MCF 10A (cell line): ENCODE data around the gene CENATAC. TPM values are rescaled to one million over a fixed set of nuclear protein-coding genes. Genes with fewer than 3 reads are reported as not detected.

Source experiments
- BruUV-seq: library from RNA; stranded (reverse); fragments of 400-500 nt; replicated peaks from 2 replicates; lab custom pipeline; 2021; lab: Mats Ljungman, UMichigan
- CTCF ChIA-PET: fragments of 300-600 bp; sonication (Branson Sonifier 250); formaldehyde crosslinking; extraction: SDS; loops from one replicate; lab custom pipeline; 2021; ENCODE audit warnings: antibody characterized with exemption, inconsistent platforms; lab: Yijun Ruan, JAX
- POLR2A ChIA-PET: fragments of 300-600, 350-650 bp; sonication (Branson Sonifier 250); formaldehyde crosslinking; extraction: SDS; loops from one replicate; lab custom pipeline; 2020; ENCODE audit warnings: antibody characterized with exemption, inconsistent platforms; lab: Yijun Ruan, JAX
- DNase-seq: peaks from one replicate; pipeline ENCODE4 v3.0.0-alpha.2; 2018; ENCODE audit not compliant: unreplicated experiment
- H3K27ac Mint-ChIP-seq: one replicate; pipeline ENCODE4 v1.8.0; 2022; ENCODE audit warnings: mild to moderate bottlenecking, low read depth, mixed read lengths; ENCODE audit not compliant: unreplicated experiment
- H3K27me3 Mint-ChIP-seq: one replicate; pipeline ENCODE4 v1.8.0; 2022; ENCODE audit warnings: mixed read lengths; ENCODE audit not compliant: insufficient read depth, unreplicated experiment
- H3K36me3 Mint-ChIP-seq: one replicate; pipeline ENCODE4 v1.8.0; 2022; ENCODE audit warnings: mild to moderate bottlenecking, moderate library complexity, mixed read lengths; ENCODE audit not compliant: insufficient read depth, unreplicated experiment
- H3K4me1 Mint-ChIP-seq: one replicate; pipeline ENCODE4 v1.8.0; 2022; ENCODE audit warnings: mixed read lengths; ENCODE audit not compliant: insufficient read depth, unreplicated experiment
- H3K4me3 Mint-ChIP-seq: one replicate; pipeline ENCODE4 v1.8.0; 2022; ENCODE audit warnings: mild to moderate bottlenecking, moderate library complexity, mixed read lengths; ENCODE audit not compliant: unreplicated experiment
- H3K9me3 Mint-ChIP-seq: one replicate; pipeline ENCODE4 v1.8.0; 2022; ENCODE audit warnings: mixed read lengths; ENCODE audit not compliant: unreplicated experiment
- intact Hi-C: fragments of 100-400 bp; cut with micrococcal nuclease; formaldehyde crosslinking; loops from 2 replicates; pipeline ENCODE4 v1.14.1; 2022
- total RNA-seq: library from RNA; stranded (reverse); gene quantifications from 2 replicates; pipeline ENCODE4 v1.2.3, GENCODE V29; 2022
- TF ChIP-seq, protein P1 (sequence below): fragments of 200-600 bp; IDR thresholded peaks from one replicate; pipeline ENCODE4 v1.8.0; 2022; ENCODE audit warnings: antibody characterized with exemption, mild to moderate bottlenecking; ENCODE audit not compliant: unreplicated experiment

The CENATAC gene
- total RNA-seq, 1 experiment from 2014 or later, result 49.0 TPM

GRCh38 chr11:119011476-119012053 is 13.6 kb downstream of the CENATAC start:
- TF ChIP-seq, protein P1, sequence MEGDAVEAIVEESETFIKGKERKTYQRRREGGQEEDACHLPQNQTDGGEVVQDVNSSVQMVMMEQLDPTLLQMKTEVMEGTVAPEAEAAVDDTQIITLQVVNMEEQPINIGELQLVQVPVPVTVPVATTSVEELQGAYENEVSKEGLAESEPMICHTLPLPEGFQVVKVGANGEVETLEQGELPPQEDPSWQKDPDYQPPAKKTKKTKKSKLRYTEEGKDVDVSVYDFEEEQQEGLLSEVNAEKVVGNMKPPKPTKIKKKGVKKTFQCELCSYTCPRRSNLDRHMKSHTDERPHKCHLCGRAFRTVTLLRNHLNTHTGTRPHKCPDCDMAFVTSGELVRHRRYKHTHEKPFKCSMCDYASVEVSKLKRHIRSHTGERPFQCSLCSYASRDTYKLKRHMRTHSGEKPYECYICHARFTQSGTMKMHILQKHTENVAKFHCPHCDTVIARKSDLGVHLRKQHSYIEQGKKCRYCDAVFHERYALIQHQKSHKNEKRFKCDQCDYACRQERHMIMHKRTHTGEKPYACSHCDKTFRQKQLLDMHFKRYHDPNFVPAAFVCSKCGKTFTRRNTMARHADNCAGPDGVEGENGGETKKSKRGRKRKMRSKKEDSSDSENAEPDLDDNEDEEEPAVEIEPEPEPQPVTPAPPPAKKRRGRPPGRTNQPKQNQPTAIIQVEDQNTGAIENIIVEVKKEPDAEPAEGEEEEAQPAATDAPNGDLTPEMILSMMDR, result no peak
- ChIA-PET POLR2A (interaction anchor here (0.7 to 15.1 kb wide), 3 partner anchors 8 to 19 kb away, joined by 3 to 286 read pairs (median 3); partner anchors contain the start of genes CENATAC and SLC37A4), CTCF (interaction anchor here (0.6 to 1.7 kb wide), 3 partner anchors 10 to 873 kb away, joined by 3 to 6 read pairs (median 3); no protein-coding TSS in a partner anchor)
- intact Hi-C loops, result no loop called here
- H3K4me1 Mint-ChIP-seq, result peaks cover 14% of the 10 kb centered on the region
- no peak overlapping the region for H3K27ac Mint-ChIP-seq
- no peaks in the 10 kb centered on the region for H3K27me3 Mint-ChIP-seq
- no peak for DNase-seq
- no TSS peak for BruUV-seq
- H3K36me3 Mint-ChIP-seq, result peaks cover 84% of the 10 kb centered on the region
- no peaks in the 10 kb centered on the region for H3K9me3 Mint-ChIP-seq
- no peak overlapping the region for H3K4me3 Mint-ChIP-seq

- ChIA-PET CTCF (interaction anchor here (0.6 to 1.7 kb wide), 3 partner anchors 9 to 354 kb away, joined by 3 to 6 read pairs (median 4); no protein-coding TSS in a partner anchor), POLR2A (interaction anchor here (0.7 to 15.1 kb wide), 3 partner anchors 12 to 90 kb away, joined by 3 to 286 read pairs (median 3); partner anchors contain the start of genes CENATAC and SLC37A4)
- DNase-seq, result no peak
- TF ChIP-seq, protein P1, result no peak
- Mint-ChIP-seq H3K9me3 (no peaks in the 10 kb centered on the region), H3K27me3 (no peaks in the 10 kb centered on the region), H3K27ac (no peak overlapping the region), H3K4me3 (no peak overlapping the region), H3K36me3 (peaks cover 84% of the 10 kb centered on the region), H3K4me1 (peaks cover 16% of the 10 kb centered on the region)
- intact Hi-C loops, result no loop called here
- BruUV-seq, result no TSS peak
Observed at GRCh38 chr11:119012629-119013170, 14.8 kb downstream of the CENATAC start.

GRCh38 chr11:119014209-119014924 is 16.4 kb downstream of the CENATAC start:
- Mint-ChIP-seq H3K27ac (no peak overlapping the region), H3K9me3 (no peaks in the 10 kb centered on the region), H3K4me1 (peaks cover 16% of the 10 kb centered on the region), H3K36me3 (peaks cover 75% of the 10 kb centered on the region), H3K4me3 (no peak overlapping the region), H3K27me3 (no peaks in the 10 kb centered on the region)
- intact Hi-C loops, result no loop called here
- ChIA-PET CTCF (interaction anchor here (0.6 to 1.8 kb wide), 8 partner anchors 11 to 422 kb away, joined by 3 to 10 read pairs (median 4); partner anchors contain the start of genes SLC37A4 and UPK2), POLR2A (interaction anchor here (0.6 to 15.1 kb wide), 8 partner anchors 9 to 320 kb away, joined by 3 to 286 read pairs (median 4); partner anchors contain the start of genes CENATAC, DPAGT1 and RNF26)
- BruUV-seq, result no TSS peak
- TF ChIP-seq, protein P1, result no peak
- no peak for DNase-seq
